ENCODE results near the gene AHI1. TPM values are rescaled to one million over a fixed set of nuclear protein-coding genes. Genes with fewer than 3 reads are reported as not detected.

Gene AHI1
- total and polyA plus RNA-seq, 2 of the 13 experiments (the other 11 are each of a cell fraction or from before 2014, with no cell fraction given) = 7.2 to 18.6 TPM

- TF ChIP-seq ZNF710 (CRISPR knock-in tag; IDR thresholded peaks at IDR 0.05; ENCODE audit: borderline replicate concordance) = 0 out of 2 replicates have a peak, but pooled peaks have one; percentile 60
- peak; percentile 68; the same call in 1 of the 2 replicates for TF ChIP-seq FOXJ3 (CRISPR knock-in tag; IDR thresholded peaks at IDR 0.05; ENCODE audit: borderline replicate concordance)
- TF ChIP-seq REL (CRISPR knock-in tag; conservative IDR thresholded peaks at IDR 0.05) = no peak
- TF ChIP-seq, protein P1, sequence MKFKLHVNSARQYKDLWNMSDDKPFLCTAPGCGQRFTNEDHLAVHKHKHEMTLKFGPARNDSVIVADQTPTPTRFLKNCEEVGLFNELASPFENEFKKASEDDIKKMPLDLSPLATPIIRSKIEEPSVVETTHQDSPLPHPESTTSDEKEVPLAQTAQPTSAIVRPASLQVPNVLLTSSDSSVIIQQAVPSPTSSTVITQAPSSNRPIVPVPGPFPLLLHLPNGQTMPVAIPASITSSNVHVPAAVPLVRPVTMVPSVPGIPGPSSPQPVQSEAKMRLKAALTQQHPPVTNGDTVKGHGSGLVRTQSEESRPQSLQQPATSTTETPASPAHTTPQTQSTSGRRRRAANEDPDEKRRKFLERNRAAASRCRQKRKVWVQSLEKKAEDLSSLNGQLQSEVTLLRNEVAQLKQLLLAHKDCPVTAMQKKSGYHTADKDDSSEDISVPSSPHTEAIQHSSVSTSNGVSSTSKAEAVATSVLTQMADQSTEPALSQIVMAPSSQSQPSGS (CRISPR knock-in tag; IDR thresholded peaks at IDR 0.05) = no peak
- TF ChIP-seq, protein P2, sequence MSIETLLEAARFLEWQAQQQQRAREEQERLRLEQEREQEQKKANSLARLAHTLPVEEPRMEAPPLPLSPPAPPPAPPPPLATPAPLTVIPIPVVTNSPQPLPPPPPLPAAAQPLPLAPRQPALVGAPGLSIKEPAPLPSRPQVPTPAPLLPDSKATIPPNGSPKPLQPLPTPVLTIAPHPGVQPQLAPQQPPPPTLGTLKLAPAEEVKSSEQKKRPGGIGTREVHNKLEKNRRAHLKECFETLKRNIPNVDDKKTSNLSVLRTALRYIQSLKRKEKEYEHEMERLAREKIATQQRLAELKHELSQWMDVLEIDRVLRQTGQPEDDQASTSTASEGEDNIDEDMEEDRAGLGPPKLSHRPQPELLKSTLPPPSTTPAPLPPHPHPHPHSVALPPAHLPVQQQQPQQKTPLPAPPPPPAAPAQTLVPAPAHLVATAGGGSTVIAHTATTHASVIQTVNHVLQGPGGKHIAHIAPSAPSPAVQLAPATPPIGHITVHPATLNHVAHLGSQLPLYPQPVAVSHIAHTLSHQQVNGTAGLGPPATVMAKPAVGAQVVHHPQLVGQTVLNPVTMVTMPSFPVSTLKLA (IDR thresholded peaks at IDR 0.05) = no peak
- TF ChIP-seq NR1H2 (CRISPR knock-in tag; IDR thresholded peaks at IDR 0.05; ENCODE audit: borderline replicate concordance, low read depth) = no peak
- TF ChIP-seq ZSCAN22 (CRISPR knock-in tag; IDR thresholded peaks at IDR 0.05) = no peak
- TF ChIP-seq ZBTB39 (CRISPR knock-in tag; IDR thresholded peaks at IDR 0.05) = peak; percentile 62; the same call in 1 of the 2 replicates
- TF ChIP-seq ZNF614 (CRISPR knock-in tag; IDR thresholded peaks at IDR 0.05; ENCODE audit: borderline replicate concordance) = 0 out of 2 replicates have a peak, but pooled peaks have one; percentile 26
- TF ChIP-seq RERE (CRISPR knock-in tag; IDR thresholded peaks at IDR 0.05; ENCODE audit: low read depth) = 0 out of 2 replicates have a peak, but pooled peaks have one; percentile 71
- TF ChIP-seq NFATC3 (CRISPR knock-in tag; IDR thresholded peaks at IDR 0.05) = no peak
- TF ChIP-seq FOXO4 (CRISPR knock-in tag; conservative IDR thresholded peaks at IDR 0.05) = no peak
Observed at GRCh38 chr6:135251498-135252441, 245.8 kb downstream of the AHI1 start (continued).
